Hepatocyte (in vitro differentiated cells): ENCODE data around the gene HNRNPR.

Experiments
- EZH2phosphoT487 ChIP-seq: fragments of 200-600 bp; sonication (generic); IDR thresholded peaks from one replicate; pipeline ENCODE4 v1.6.1; 2018; ENCODE audit warnings: antibody characterized with exemption, mild to moderate bottlenecking, low read depth, moderate library complexity; ENCODE audit not compliant: unreplicated experiment, severe bottlenecking
- TF ChIP-seq, protein P1 (sequence below): fragments of 200-600 bp; sonication (generic); IDR thresholded peaks from 2 replicates; pipeline ENCODE4 v1.5.1; 2016; ENCODE audit warnings: antibody characterized with exemption, mild to moderate bottlenecking; ENCODE audit not compliant: poor library complexity

DNA sequence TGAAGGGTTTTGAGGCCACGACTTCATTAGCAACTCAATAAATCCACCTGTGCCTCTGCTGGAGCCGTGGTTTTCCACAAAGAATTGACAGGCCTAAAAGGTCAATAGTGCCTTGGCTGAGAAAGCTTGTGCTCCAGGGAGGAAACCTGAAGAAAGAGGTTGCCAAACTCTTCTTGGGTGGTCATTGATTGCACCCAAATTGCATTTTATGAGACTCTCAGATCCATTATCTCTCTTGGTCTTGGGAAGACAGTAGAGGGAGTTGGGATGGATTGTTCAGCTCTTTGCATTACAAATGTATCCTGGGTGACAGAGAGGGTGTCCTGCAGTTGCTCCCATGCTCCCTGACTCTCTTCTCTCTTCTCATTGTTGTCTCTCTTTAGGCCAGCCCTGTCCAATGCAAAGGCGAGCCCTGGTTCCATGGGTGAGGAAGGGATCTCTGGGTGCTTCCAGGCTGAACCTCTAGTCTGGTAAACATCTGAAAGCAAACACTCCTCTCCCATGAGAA, 80.7 kb downstream of the HNRNPR start:
- TF ChIP-seq, protein P1, sequence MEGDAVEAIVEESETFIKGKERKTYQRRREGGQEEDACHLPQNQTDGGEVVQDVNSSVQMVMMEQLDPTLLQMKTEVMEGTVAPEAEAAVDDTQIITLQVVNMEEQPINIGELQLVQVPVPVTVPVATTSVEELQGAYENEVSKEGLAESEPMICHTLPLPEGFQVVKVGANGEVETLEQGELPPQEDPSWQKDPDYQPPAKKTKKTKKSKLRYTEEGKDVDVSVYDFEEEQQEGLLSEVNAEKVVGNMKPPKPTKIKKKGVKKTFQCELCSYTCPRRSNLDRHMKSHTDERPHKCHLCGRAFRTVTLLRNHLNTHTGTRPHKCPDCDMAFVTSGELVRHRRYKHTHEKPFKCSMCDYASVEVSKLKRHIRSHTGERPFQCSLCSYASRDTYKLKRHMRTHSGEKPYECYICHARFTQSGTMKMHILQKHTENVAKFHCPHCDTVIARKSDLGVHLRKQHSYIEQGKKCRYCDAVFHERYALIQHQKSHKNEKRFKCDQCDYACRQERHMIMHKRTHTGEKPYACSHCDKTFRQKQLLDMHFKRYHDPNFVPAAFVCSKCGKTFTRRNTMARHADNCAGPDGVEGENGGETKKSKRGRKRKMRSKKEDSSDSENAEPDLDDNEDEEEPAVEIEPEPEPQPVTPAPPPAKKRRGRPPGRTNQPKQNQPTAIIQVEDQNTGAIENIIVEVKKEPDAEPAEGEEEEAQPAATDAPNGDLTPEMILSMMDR = no peak
- no peak for TF ChIP-seq EZH2phosphoT487
